ENCODE results near the gene ZNF518B. TPM values are rescaled to one million over a fixed set of nuclear protein-coding genes. Genes with fewer than 3 reads are reported as not detected.

ZNF518B gene
- total and polyA plus RNA-seq, 2 of the 13 experiments (the other 11 are each of a cell fraction or from before 2014, with no cell fraction given): 0.02 TPM; not detected in 1

- Histone ChIP-seq H3K36me3 (replicated peaks in 1 of 2; ENCODE audit: control insufficient read depth in 1 of 2, insufficient read depth in 2 of 2, low read length in 2 of 2) (no peaks in the 10 kb centered on the region), H4K20me1 (ENCODE audit: insufficient read depth, low read length) (no peaks in the 10 kb centered on the region), H3K9ac (ENCODE audit: insufficient read depth, low read depth, low read length) (no peak overlapping the region), H3K27ac (ENCODE audit: extremely low read length, insufficient read depth, low read length) (no peak overlapping the region), H3K4me3 (replicated peaks in 1 of 3; ENCODE audit: insufficient read depth in 1 of 3, low read depth in 2 of 3, low read length in 3 of 3) (no peak overlapping the region), H3K4me1 (ENCODE audit: insufficient read depth, low read length) (no peaks in the 10 kb centered on the region), H2AFZ (ENCODE audit: low read length) (no peak overlapping the region), H3K9me3 (ENCODE audit: low read length) (no peaks in the 10 kb centered on the region), H3K4me2 (ENCODE audit: low read depth, low read length) (no peak overlapping the region), H3K27me3 (ENCODE audit: control insufficient read depth in 1 of 2, insufficient read depth in 2 of 2, low read length in 2 of 2) (0 out of 5 replicates have a peak, but pooled peaks cover 0 to 3% of the 10 kb centered on the region in 2 experiments), H3K79me2 (ENCODE audit: insufficient read depth, low read length) (no peaks in the 10 kb centered on the region)
- TF ChIP-seq MYPOP (CRISPR knock-in tag; IDR thresholded peaks at IDR 0.05) (no peak), CENPT (CRISPR knock-in tag; IDR thresholded peaks at IDR 0.05; ENCODE audit: low read depth) (no peak), RBFOX2 (IDR thresholded peaks at IDR 0.05; ENCODE audit: low read depth, low read length) (no peak), NFYC (CRISPR knock-in tag; IDR thresholded peaks at IDR 0.05) (no peak), ZNF335 (CRISPR knock-in tag; IDR thresholded peaks at IDR 0.05) (no peak), ZFP82 (CRISPR knock-in tag; IDR thresholded peaks at IDR 0.05; ENCODE audit: borderline replicate concordance) (no peak), ZNF678 (CRISPR knock-in tag; IDR thresholded peaks at IDR 0.05) (no peak), THAP9 (CRISPR knock-in tag; IDR thresholded peaks at IDR 0.05; ENCODE audit: borderline replicate concordance) (no peak), SAP130 (CRISPR knock-in tag; IDR thresholded peaks at IDR 0.05; ENCODE audit: low read depth) (no peak), ZNF230 (CRISPR knock-in tag; IDR thresholded peaks at IDR 0.05) (no peak), ATF5 (CRISPR knock-in tag; IDR thresholded peaks at IDR 0.05; ENCODE audit: low read depth) (no peak), NR1H2 (CRISPR knock-in tag; IDR thresholded peaks at IDR 0.05; ENCODE audit: borderline replicate concordance, low read depth) (no peak), KLF9 (CRISPR knock-in tag; IDR thresholded peaks at IDR 0.05; ENCODE audit: low read depth) (no peak), ZNF775 (CRISPR knock-in tag; IDR thresholded peaks at IDR 0.05; ENCODE audit: borderline replicate concordance) (no peak), RXRB (CRISPR knock-in tag; IDR thresholded peaks at IDR 0.05; ENCODE audit: borderline replicate concordance) (no peak)
- intact Hi-C loops (cut with micrococcal nuclease; ENCODE audit: unreplicated experiment): no loop called here
- BruUV-seq (replicated peaks): no TSS peak
- POLR2A ChIA-PET: no interaction called here
- CTCF ChIA-PET (ENCODE audit: low intra/inter-chr PET ratio, low total read pairs): no interaction called here
- ATAC-seq (no peak), DNase-seq (ENCODE audit: low spot score) (no peak), FAIRE-seq (no peak)
- in situ Hi-C loops (cut with HindIII; ENCODE audit: extremely low pct_ligation_motif_present, low pct_unique_long_range_greater_than_20kb): no loop called here
- 11% methylated on average over 3 of the region's 3 CpGs for WGBS (ENCODE audit: low lambda C conversion rate)
Observed at GRCh38 chr4:10491401-10491800, 34.2 kb upstream of the ZNF518B start.
